ENCODE results near the gene GPR35. TPM values are rescaled to one million over a fixed set of nuclear protein-coding genes. Genes with fewer than 3 reads are reported as not detected.

GPR35 gene
- total RNA-seq, 2 donors from 2014 or later: 0.55 to 0.71 TPM

DNA sequence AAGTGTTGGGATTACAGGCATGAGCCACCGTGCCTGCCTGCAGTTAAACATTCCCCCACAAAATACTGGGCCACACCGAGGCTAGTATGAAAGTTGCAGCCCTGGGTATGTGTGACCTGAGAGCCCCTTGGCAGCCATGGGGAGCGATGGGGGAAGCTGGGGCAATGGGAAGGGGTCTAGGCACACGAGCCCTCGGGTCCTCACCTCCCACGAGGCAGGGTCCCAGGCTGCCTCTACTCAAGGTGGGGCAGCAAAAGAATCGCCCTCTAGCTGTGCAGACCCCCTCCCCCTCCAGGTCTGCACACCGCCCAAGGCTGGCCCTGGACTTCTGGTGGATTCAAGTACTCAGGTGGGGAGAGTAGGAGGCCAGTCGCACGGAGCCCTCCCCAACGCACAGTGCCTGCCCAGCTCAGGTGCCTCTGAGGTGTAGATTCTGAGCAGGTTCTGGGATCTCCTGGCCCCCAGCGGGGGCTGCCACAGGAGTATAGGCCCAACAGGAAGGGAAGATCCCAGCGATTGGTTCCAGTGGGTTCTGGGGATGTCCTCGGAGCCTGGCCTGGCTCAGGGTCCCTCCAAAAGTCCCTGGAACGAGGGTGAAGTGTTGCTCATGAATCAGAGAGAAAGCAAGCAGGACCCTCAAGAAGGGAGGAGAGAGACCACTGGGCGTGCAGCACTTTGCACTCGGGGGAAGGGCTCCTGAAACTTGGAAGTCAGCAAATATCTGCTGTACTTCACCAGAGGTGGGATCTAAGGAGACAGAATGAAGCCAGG, 2.6 kb downstream of the GPR35 start:
- H3K4me1 ChIP-seq (ENCODE audit: control insufficient read depth, insufficient read depth, low read length): no peaks in the 10 kb centered on the region
- no peak overlapping the region for H3K27ac ChIP-seq (ENCODE audit: low read depth, low read length)
- H3K4me3 ChIP-seq (ENCODE audit: low read length): no peak overlapping the region
- TF ChIP-seq, protein P1, sequence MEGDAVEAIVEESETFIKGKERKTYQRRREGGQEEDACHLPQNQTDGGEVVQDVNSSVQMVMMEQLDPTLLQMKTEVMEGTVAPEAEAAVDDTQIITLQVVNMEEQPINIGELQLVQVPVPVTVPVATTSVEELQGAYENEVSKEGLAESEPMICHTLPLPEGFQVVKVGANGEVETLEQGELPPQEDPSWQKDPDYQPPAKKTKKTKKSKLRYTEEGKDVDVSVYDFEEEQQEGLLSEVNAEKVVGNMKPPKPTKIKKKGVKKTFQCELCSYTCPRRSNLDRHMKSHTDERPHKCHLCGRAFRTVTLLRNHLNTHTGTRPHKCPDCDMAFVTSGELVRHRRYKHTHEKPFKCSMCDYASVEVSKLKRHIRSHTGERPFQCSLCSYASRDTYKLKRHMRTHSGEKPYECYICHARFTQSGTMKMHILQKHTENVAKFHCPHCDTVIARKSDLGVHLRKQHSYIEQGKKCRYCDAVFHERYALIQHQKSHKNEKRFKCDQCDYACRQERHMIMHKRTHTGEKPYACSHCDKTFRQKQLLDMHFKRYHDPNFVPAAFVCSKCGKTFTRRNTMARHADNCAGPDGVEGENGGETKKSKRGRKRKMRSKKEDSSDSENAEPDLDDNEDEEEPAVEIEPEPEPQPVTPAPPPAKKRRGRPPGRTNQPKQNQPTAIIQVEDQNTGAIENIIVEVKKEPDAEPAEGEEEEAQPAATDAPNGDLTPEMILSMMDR (conservative IDR thresholded peaks at IDR 0.05): no peak
- Mint-ChIP-seq H3K4me1 (peaks cover 3% of the 10 kb centered on the region), H3K27ac (no peak overlapping the region), H3K4me3 (no peak overlapping the region), H3K9me3 (peaks cover 9% of the 10 kb centered on the region), H3K36me3 (ENCODE audit: low read depth) (no peaks in the 10 kb centered on the region), H3K27me3 (ENCODE audit: insufficient read depth) (no peaks in the 10 kb centered on the region)
- no peak overlapping the region for H3K9ac ChIP-seq (ENCODE audit: extremely low read depth, low read length, poor library complexity, severe bottlenecking)
- no peaks in the 10 kb centered on the region for H3K27me3 ChIP-seq (ENCODE audit: control insufficient read depth, insufficient read depth, low read length, poor library complexity, severe bottlenecking)
- WGBS, 2 experiments (ENCODE audit: insufficient coverage in 1 of 2, insufficient read length in 1 of 2): 89 to 93% methylated on average over 12 to 17 of the region's 17 CpGs
- peak; percentile 36 for DNase-seq
- peaks cover 6% of the 10 kb centered on the region for H3K9me3 ChIP-seq (ENCODE audit: control insufficient read depth, low read length)
- H3K36me3 ChIP-seq (ENCODE audit: control insufficient read depth, insufficient read depth, low read length): no peaks in the 10 kb centered on the region

DNA sequence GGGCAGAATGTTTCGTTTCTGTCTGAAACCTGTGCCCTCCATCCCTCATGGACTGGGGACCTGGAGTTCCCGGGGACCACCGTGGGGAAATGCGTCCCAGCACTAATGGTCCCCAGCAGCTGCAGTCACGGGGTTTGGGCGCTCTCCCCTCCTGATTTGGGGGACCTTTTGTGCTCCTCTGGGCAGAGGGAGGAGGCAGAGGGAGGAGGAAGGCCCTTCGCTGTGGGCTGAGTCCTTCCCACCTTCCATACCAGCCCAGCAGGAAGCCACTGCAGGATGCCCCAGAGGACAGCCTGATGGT, 3.2 kb downstream of the GPR35 start:
- Histone ChIP-seq H3K27ac (ENCODE audit: low read depth, low read length) (no peak overlapping the region), H3K36me3 (ENCODE audit: control insufficient read depth, insufficient read depth, low read length) (no peaks in the 10 kb centered on the region), H3K4me1 (ENCODE audit: control insufficient read depth, insufficient read depth, low read length) (no peaks in the 10 kb centered on the region), H3K27me3 (ENCODE audit: control insufficient read depth, insufficient read depth, low read length, poor library complexity, severe bottlenecking) (no peaks in the 10 kb centered on the region), H3K9me3 (ENCODE audit: control insufficient read depth, low read length) (peaks cover 11% of the 10 kb centered on the region), H3K9ac (ENCODE audit: extremely low read depth, low read length, poor library complexity, severe bottlenecking) (no peak overlapping the region), H3K4me3 (ENCODE audit: low read length) (no peak overlapping the region)
- TF ChIP-seq, protein P1 (conservative IDR thresholded peaks at IDR 0.05): no peak
- no peak overlapping the region for H3K27ac Mint-ChIP-seq
- no peak overlapping the region for H3K4me3 Mint-ChIP-seq
- peaks cover under 1% of the 10 kb centered on the region for H3K27me3 Mint-ChIP-seq (ENCODE audit: insufficient read depth)
- H3K4me1 Mint-ChIP-seq: peaks cover 3% of the 10 kb centered on the region
- 84 to 94% methylated on average over 3 to 6 of the region's 7 CpGs for WGBS, 2 experiments (ENCODE audit: insufficient coverage in 1 of 2, insufficient read length in 1 of 2)
- H3K36me3 Mint-ChIP-seq (ENCODE audit: low read depth): no peaks in the 10 kb centered on the region
- H3K9me3 Mint-ChIP-seq: peaks cover 15% of the 10 kb centered on the region
- DNase-seq: no peak

DNA sequence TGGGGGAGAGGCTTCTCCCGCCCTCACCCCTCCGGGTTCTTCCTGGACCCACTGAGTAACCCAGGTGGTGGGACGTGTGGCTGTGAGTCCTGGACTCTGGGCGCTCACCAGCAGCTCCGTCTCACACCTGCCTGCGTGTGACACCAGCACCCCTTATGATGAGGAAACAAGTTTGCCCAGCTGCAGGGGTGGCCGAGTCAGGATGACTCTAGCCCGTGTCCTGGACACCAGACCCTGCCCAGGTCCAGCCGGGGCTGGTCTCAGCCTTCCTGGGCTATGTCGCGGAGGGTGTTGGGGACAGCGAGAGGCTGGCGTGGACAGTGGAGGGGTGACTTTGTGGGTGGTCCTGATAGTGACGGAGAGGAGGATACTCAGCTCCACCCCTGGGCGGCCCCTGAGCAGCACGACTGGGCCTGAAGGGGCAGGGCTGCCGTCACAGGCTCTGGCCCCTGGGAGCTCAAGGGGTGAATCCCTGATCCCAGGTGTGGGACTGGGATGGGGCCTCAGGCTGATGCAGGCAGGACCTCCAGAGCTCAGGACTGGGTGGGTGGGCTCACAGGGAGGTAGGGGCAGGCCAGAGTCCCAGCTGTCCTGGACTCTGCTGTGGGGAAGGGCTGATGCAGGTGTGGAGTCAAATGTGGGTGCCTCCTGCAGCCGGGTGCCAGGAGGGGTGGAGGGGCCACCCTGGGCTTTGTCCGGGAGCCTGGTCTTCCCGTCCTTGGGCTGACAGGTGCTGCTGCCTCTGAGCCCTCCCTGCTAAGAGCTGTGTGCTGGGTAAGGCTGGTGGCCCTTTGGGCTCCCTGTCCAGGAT, 3.7 kb downstream of the GPR35 start:
- peaks cover 20% of the 10 kb centered on the region for H3K9me3 Mint-ChIP-seq
- DNase-seq: peak; percentile 42
- WGBS, 2 experiments (ENCODE audit: insufficient coverage in 1 of 2, insufficient read length in 1 of 2): 80 to 87% methylated on average over 10 to 20 of the region's 20 CpGs
- no peak overlapping the region for H3K27ac Mint-ChIP-seq
- no peak overlapping the region for H3K4me3 Mint-ChIP-seq
- H3K27me3 Mint-ChIP-seq (ENCODE audit: insufficient read depth): peaks cover 3% of the 10 kb centered on the region
- H3K36me3 Mint-ChIP-seq (ENCODE audit: low read depth): no peaks in the 10 kb centered on the region
- no peak overlapping the region for H3K4me3 ChIP-seq (ENCODE audit: low read length)
- H3K9ac ChIP-seq (ENCODE audit: extremely low read depth, low read length, poor library complexity, severe bottlenecking): no peak overlapping the region
- no peaks in the 10 kb centered on the region for H3K36me3 ChIP-seq (ENCODE audit: control insufficient read depth, insufficient read depth, low read length)
- H3K4me1 ChIP-seq (ENCODE audit: control insufficient read depth, insufficient read depth, low read length): no peaks in the 10 kb centered on the region
- H3K27ac ChIP-seq (ENCODE audit: low read depth, low read length): no peak overlapping the region
- peaks cover 3% of the 10 kb centered on the region for H3K4me1 Mint-ChIP-seq
- TF ChIP-seq, protein P1 (conservative IDR thresholded peaks at IDR 0.05): no peak
- H3K27me3 ChIP-seq (ENCODE audit: control insufficient read depth, insufficient read depth, low read length, poor library complexity, severe bottlenecking): no peaks in the 10 kb centered on the region
- H3K9me3 ChIP-seq (ENCODE audit: control insufficient read depth, low read length): peaks cover 16% of the 10 kb centered on the region
